SKM-1 treated with dmso at 0.1 percent for 144 hours (cell line): ENCODE measurements around the gene SHLD2.
"Not testable (repeated sequence)": the region's sequence is repeated elsewhere in the genome, so short reads cannot be mapped to it uniquely, and the experiment has no call there.

Source experiments
- DNase-seq: peaks from one replicate; lab custom pipeline; 2025; ENCODE audit not compliant: unreplicated experiment; lab: John Stamatoyannopoulos, UW

SHLD2 gene

DNA sequence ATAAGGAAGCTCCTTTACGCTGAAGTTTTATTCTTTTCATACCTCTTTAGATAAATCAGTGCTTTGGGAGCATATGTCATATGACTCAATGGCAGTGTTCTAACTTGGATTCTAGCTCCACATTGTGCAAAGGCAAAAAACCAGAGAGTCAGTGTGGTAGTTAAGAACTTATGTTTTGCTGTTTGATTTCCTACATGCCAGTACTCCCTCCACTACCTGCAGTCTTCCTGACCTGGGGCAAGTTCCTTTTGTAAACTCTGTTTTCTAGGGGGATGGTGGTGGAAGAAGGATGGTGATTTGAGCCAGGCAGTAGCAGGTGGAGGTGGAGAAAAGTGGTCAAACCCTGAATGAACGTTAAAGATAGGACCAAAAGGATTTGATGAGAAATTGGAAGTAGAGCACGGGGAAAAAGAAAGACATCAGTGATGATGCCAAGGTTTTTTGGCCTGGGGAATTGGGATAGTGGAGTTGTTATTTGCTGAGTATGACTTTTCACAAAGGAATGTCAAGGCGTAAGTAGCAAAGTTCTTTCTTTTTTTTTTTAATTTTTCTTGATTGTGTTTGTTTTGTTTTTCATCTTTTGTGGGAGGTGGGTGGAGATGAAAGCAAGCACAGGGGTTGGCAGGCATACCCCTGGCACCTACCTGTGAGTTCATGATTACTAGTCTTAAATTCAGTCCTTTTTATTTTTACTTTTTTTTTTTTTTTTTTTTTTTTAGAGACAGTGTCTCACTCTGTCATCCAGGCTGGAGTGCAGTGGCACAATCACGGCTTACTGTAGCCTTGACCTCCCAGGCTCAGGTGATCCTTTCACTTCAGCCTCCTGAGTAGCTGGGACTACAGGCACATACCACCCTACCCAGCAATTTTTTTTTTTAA lies 47.5 kb downstream of the SHLD2 start:
- DNase-seq, result not testable (repeated sequence)

DNA sequence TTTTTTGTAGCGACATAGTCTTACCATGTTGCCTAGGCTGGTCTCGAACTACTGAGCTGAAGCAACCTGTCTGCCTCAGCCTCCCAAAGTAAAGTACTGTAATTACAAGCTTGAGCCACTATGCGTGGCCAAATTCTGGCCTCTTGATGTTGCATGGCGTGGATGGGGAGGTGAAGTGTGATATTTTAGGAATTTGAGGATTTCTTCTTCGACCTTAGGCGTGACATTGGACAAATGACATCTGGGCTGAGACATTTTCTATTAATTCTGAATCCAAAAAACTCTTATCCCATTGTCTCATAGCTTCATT lies 48.1 kb downstream of the SHLD2 start:
- DNase-seq, result not testable (repeated sequence)

DNA sequence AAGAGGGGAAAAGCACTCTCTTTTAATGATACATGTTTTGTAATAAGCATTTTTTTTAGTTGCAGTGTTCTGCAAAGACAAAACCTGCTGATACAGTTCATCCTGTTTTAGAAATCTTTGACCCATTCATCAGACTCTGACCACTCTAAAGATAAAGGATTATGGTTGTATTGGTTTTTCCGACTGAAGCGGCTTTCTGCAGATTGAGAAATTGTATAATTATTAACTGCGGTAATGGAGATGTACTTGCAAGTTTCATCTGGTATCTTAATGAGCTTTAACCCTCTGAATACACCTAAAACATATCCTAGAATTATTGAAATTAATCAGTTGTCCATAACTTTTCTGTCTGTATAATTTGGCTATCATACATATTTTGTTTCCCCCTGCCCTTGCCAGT lies 50.6 kb downstream of the SHLD2 start:
- DNase-seq, result not testable (repeated sequence)

DNA sequence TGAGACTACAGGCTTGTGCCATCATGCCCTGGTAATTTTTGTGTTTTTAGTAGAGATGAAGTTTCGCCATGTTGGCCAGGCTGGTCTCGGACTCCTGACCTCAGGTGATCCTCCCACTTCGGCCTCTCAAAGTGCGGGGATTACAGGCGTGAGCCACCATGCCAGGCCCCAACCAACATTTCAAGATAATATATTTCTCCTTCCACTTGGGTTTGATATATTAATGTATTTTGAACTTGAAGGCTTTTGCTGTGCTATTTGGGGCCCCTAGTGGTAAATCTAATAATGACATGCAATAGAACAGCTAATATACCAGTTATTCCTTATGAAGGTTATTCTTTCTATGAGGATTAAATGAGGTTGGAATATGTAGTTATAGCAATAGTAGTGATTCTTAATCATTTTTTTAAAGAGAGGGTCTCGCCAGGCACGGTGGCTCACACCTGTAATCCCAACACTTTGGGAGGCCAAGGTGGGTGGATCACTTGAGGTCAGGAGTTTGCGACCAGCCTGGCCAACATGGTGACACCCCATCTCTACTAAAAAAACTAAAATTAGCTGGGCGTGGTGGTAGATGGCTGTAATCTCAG lies 54.1 kb downstream of the SHLD2 start:
- not testable (repeated sequence) for DNase-seq

DNA sequence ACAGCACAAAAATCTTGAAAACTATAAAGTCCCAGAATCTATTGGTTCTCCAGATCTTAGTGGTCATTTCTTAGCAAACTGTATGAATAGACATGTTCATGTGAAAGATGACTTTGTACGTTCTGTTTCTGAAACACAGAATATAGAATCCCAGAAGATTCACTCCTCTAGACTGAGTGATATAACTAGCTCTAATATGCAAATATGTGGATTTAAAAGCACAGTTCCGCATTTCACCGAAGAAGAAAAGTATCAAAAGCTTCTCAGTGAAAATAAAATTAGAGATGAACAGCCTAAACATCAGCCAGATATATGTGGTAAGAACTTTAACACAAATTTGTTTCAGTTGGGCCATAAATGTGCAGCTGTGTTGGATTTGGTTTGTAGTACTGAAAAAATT lies 56.5 kb downstream of the SHLD2 start:
- not testable (repeated sequence) for DNase-seq

DNA sequence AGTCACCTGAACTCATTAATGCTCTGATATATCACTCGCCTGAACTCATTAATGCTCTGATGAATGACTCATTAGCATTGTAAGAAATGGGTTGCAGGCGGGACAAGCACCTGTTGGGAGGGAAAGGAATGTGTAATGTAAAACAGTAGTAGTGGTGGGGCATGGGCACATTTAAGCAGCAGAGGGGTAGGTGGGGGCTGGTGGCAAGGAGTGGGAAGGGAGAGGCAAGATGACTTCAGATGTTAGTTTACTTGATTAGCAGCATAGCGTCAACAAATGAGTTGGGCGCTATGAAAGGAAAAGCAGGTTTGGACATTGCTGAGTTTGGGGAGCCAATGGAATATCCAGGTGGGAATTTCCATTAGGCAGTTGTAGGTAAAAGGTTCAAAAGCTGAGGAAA lies 61.8 kb downstream of the SHLD2 start:
- DNase-seq, result not testable (repeated sequence)

DNA sequence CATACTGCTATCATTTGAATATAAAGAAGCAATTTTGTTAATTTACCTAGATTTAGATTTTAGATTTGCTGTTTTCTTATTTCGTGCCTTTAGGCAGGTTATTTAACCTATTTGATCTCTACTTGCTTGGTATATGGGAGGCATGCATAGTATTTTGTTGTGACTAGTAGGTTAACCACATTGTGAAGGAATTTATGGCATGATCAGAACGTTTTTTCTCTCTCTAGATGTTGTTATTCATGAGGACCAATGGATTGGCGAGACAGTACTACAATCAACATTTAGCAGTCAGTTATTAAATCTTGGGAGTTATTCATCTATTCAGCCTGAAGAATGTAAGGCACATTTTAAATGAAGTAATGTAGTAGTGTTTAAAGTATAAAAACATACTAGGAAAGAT lies 62.8 kb downstream of the SHLD2 start:
- not testable (repeated sequence) for DNase-seq

DNA sequence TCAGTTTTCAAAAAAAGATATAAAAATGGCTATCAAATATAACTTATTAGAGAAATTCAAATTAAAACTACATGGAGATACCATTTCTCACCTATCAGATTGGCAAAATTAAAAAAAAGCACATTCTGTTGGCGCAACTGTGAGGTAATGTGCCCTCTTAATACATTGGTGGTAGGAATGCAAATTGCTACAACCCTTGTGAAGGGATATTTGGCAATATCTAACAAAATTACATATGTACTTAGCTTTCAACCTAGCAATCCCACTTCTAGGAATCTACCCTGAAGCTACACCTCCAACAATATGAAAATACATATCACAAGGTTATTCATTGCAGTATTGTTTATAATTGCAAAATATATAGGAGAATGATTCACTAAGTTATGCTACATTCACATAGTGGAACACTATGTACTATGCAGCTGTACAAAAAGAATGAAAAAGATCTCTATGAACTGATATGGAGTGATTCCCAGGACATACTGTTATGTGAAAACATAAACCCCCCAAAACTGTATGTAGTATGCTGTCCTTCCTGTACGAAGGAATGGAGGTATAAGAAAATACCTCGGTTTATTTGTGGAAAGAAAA lies 67.8 kb downstream of the SHLD2 start:
- not testable (repeated sequence) for DNase-seq

DNA sequence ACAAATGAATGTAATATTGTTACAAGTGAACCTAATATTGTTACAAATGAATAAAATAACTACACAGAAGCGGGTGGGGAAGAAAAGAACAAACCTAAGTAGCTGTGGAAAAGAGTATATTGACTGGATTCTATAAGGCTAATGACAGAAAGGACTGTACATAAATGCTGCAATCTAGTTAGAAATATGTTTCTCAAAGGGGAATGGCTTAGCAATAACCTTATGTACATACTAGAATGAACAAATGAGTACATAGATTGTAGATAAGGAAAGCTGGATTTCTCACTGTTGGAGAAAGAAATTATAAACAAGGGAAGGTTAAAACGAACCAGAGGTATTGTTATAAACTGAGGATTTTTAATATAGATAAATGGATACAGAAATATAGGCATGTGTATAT lies 68.4 kb downstream of the SHLD2 start:
- DNase-seq, result not testable (repeated sequence)

DNA sequence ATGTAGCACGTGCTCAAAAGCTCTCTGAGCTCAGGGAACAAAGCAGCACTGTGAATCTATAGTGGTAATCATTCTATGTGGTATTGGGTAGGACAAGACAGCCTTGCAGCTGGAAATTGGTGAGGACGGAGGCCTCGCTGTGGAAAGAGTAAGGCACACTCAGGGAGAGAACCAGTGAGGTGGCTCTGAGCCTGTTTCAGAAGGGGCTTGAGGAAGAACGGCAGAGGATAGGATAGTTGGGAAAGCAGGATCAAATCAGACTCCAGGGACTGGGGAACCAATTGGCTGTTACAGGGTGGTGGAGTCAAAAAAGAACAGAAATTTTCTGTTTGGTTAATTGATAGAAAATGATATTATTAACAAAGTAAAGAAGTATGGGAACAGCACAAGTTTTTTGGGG lies 74.9 kb downstream of the SHLD2 start:
- not testable (repeated sequence) for DNase-seq

DNA sequence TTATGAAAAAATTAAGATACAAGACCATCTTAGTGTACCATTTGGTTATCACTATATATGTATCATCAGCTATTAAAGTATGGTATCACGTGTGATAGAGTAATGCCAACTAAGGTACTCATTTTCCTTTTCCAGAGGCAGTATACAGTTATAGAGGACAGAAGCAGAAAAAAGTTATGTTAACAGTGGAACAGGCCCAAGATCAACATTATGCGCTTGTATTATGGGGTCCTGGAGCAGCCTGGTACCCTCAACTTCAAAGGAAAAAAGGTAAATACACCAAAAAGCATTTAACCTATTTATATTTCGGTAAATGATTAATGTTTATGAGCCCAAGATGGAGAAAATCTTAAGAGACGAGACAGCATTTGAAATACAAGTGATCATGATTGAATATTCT lies 75.7 kb downstream of the SHLD2 start:
- not testable (repeated sequence) for DNase-seq

DNA sequence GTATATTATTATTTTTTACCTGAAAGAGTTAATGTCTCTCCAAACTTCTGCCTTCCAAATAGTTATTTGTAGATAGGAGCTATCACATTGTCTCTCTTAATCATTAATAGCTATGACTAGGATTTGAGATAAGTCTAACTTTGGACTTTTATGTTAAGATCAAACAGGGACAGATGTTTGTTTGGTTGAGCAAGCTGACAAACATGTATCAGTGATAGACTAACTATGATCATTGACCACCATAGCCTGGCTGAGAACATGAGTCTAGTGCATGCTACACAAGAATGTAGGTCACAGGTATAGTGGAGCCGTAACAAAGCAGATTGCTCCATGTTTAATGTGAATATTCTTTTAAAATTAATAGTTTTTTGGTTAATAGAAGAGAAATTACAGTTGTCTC lies 76.7 kb downstream of the SHLD2 start:
- DNase-seq, result not testable (repeated sequence)

DNA sequence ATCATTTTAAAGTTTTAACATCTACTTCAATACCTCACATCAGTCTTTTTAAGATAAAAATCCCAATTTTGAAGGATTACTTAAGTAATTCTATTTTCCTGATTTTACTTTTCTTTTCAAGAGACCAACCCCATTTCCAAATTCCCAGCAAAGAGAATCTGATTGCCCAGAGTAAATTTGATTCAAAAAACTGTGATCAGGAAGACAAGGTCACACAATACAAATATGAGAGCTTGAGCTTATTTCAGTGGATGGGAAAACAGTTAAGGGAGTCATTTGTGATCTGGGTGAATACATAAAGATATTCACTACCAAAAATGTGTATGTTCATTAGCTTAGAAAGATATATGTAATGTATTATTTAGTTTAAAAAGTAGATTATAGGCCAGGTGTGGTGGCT lies 77.2 kb downstream of the SHLD2 start:
- DNase-seq, result not testable (repeated sequence)

DNA sequence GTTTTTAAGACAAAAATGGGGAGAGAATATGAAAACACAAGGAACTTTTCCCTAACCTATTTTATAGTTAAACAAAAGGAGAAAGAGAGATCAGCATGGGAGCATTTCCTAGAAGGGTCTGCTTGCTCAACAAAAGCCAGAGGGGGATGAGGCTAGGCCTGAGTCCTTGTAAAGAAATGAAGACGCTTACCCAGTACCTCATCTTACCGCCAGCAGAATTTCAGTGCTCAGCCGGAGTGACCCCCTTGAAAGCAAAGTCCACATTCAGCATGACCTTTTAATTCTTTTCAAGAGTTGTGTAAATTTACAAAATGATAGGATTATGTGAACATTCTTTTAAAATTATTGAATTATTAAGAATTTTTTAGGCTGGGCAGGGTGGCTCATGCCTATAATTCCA lies 82.6 kb downstream of the SHLD2 start:
- DNase-seq, result not testable (repeated sequence)

DNA sequence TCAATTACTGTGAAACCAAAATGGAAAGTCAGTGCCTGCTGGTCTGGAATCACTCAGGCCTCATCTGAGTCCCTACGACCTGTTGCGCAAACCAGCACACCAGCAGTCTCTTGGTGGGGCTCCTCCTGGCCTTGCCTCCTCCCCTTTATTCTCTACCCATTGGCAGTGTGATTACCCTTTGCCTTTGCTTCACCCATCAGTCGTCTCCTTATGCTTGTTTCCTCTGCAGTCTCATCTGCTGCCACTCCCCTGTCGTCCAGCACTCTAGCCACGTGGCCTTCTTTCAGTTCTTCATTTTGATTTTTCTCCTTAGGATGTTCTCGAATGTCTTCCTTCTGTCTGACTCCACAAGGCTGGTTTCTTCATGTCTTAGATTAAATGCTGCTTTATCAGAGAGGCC lies 89.4 kb downstream of the SHLD2 start:
- peak; percentile 29 for DNase-seq

DNA sequence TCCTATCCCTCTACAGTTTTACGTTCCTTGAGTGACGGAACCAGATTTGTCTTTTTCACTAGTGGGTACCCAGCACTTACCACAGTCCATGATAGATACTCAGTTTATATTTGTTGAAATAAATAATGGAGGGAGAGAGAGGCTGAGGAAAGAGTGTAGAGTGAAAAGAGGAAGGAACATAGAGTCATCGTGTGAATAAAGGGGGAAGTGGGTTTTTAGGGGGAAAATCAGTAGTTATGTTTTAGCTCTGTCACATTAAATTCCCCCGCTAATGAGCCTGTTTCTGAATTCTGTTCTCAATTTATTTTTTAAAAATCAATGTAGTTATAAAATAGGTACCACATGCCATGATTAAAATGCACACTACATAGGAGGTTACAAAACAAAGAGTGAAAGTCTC lies 91.0 kb downstream of the SHLD2 start:
- DNase-seq, result not testable (repeated sequence)

DNA sequence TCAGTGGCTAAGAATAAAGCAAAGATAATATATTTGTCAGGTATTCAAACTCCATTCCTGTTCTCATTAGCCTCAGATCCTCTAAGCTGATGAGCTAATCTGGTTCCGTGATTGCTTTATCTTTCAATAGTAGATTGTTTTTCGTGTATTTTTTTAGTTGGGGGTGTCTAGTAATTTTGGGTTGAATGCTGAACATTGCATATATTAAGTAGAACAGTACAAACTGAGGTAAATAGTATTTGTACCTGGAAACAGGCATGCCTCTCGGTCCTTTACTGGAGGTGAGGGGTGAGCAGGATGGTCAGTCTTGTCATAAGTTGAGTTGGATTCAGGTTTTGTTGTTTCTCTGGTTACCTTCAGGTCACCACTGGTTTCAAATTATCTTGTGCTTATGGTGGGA lies 92.6 kb downstream of the SHLD2 start:
- DNase-seq, result not testable (repeated sequence)

DNA sequence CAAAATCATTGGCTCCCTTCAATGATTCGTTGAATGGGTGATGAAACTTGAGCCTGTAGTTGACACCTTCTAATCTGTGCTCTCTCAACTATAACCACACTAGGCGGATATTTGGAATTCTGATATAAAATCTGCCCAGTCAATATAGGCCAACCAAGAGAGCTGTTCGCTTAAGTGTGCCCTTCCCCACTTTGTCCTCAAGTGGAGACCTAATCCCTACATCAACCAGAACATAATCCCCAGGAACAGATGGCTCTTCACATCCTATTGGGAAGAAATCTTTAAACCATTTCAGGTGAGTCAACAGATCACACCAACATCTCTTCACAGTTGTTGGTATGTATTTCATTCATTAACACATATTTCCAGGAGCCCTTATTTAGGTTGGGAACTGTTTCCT lies 96.8 kb downstream of the SHLD2 start:
- not testable (repeated sequence) for DNase-seq

DNA sequence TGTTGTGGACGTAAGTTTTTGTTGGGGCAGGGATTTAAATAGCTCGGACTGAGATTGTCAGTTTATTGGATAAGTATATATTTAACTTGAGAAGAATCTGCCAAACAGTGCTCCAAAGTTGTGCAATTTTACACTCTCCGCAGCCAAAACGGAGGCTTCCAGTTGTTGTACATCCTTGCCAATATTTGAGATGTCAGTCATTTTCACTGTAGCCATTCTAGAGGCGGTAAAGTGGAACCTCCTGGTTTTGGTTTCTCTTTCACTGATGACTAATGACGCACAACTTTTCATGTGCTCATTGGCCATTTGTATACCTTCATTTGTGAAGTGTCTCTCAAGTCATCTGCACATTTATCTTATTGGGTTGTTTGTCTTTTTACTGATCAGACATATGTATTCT lies 105.9 kb downstream of the SHLD2 start:
- DNase-seq, result not testable (repeated sequence)

DNA sequence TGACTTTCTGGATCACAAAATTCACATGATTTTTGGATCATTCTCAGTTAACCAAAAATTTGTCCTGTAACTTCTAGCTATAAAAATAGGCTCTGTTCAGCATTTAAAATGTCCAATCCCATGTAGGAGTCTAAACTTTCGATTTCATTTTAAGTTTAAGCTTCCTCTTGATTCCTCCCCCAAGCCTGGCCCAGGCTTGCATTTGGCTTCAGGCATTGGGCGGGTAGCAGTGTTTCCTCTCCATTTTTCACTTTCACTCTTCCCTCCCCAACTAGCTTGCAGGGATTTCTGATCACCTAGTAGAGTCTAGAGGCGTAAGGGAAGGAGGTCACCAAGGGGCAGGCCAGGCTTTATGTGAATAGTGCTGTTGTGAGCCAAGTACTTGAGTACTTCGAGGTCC lies 109.8 kb downstream of the SHLD2 start:
- DNase-seq, result not testable (repeated sequence)

DNA sequence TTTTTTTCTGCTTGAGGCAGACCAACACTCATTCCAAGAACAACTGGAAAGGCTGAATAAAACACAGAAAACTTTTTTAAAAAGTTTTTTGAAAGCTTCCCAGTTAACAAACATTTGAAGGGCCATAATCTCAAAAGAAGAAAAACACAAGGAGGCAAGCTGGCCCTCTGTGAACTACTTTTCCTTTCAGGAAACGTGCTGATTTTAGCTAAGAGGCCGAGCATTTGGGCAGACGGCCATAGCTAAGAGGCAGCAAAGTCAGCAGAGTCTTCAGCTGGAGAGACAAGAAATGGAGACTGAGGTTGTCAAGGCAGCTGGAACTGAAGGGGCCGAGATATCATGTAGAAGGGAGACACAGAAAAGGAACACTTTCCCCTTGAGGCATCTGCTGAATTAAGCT lies 111.9 kb downstream of the SHLD2 start:
- not testable (repeated sequence) for DNase-seq

DNA sequence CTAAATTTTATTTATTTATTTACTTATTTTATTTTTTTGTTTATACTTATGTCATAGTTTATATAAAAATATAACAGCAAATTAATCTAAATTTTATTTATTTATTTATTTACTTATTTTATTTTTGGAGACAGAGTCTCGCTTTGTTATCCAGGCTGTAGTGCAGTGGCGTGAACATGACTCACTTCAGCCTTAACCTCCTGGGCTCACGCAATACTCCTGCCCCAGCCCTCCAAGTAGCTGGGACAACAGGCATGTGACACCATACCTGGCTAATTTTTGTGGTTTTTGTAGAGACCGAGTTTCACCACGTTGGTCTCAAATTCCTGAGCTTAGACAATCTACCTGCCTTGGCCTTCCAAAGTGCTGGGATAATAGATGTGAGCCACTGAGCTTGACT lies 115.3 kb downstream of the SHLD2 start:
- not testable (repeated sequence) for DNase-seq
